WTC11 (cell line): ENCODE results near the gene NXF1. TPM values are rescaled to one million over a fixed set of nuclear protein-coding genes. Genes with fewer than 3 reads are reported as not detected.

ENCODE experiments used
- CBFB ChIP-seq: sonication (generic); formaldehyde crosslinking; IDR thresholded peaks from 2 replicates; pipeline ENCODE4 v1.8.1; 2022; ENCODE audit warnings: mild to moderate bottlenecking, low read depth, missing genetic modification reagents
- CREB1 ChIP-seq: sonication (generic); formaldehyde crosslinking; IDR thresholded peaks from 2 replicates; pipeline ENCODE4 v1.8.0; 2023; ENCODE audit warnings: mild to moderate bottlenecking, missing genetic modification reagents
- CREM ChIP-seq: sonication (generic); formaldehyde crosslinking; IDR thresholded peaks from 2 replicates; pipeline ENCODE4 v1.8.1; 2022; ENCODE audit warnings: mild to moderate bottlenecking, missing genetic modification reagents, moderate library complexity
- ESRRA ChIP-seq: sonication (generic); formaldehyde crosslinking; IDR thresholded peaks from 2 replicates; pipeline ENCODE4 v1.8.1; 2022; ENCODE audit warnings: mild to moderate bottlenecking, missing genetic modification reagents, borderline replicate concordance
- FOXJ3 ChIP-seq: sonication (generic); formaldehyde crosslinking; IDR thresholded peaks from 2 replicates; pipeline ENCODE4 v1.9.0; 2021; ENCODE audit warnings: missing genetic modification reagents, mild to moderate bottlenecking, borderline replicate concordance
- GRHL2 ChIP-seq: fragments of 250-450 bp; sonication (Bioruptor Pico); IDR thresholded peaks from 2 replicates; pipeline ENCODE4 v1.8.0; 2022; ENCODE audit warnings: mild to moderate bottlenecking, moderate library complexity; ENCODE audit not compliant: insufficient replicate concordance, severe bottlenecking
- IRF2 ChIP-seq: sonication (generic); formaldehyde crosslinking; IDR thresholded peaks from 2 replicates; pipeline ENCODE4 v1.8.0; 2022; ENCODE audit warnings: low read depth, missing genetic modification reagents, borderline replicate concordance
- JUN ChIP-seq: sonication (generic); formaldehyde crosslinking; IDR thresholded peaks from 2 replicates; pipeline ENCODE4 v1.8.0; 2023; ENCODE audit warnings: mild to moderate bottlenecking, missing genetic modification reagents
- MXD4 ChIP-seq: fragments of 250-450 bp; sonication (Bioruptor Pico); IDR thresholded peaks from 2 replicates; pipeline ENCODE4 v1.8.0; 2021; ENCODE audit warnings: mild to moderate bottlenecking, moderate library complexity, borderline replicate concordance
- MYBL2 ChIP-seq: sonication (generic); formaldehyde crosslinking; IDR thresholded peaks from 2 replicates; pipeline ENCODE4 v1.8.1; 2023; ENCODE audit warnings: mild to moderate bottlenecking, moderate library complexity, missing genetic modification reagents
- NFYB ChIP-seq: sonication (generic); formaldehyde crosslinking; conservative IDR thresholded peaks from 2 replicates; pipeline ENCODE4 v1.8.0; 2022; ENCODE audit warnings: low read depth, missing genetic modification reagents
- NR2C2 ChIP-seq: sonication (generic); formaldehyde crosslinking; IDR thresholded peaks from 2 replicates; pipeline ENCODE4 v1.8.0; 2022; ENCODE audit warnings: mild to moderate bottlenecking, missing genetic modification reagents
- NR3C1 ChIP-seq: sonication (generic); formaldehyde crosslinking; conservative IDR thresholded peaks from 2 replicates; pipeline ENCODE4 v1.8.1; 2023; ENCODE audit warnings: low read depth, mild to moderate bottlenecking, missing genetic modification reagents
- OVOL2 ChIP-seq: fragments of 250-450 bp; sonication (Bioruptor Pico); IDR thresholded peaks from 2 replicates; pipeline ENCODE4 v1.9.0; 2021; ENCODE audit warnings: mild to moderate bottlenecking, borderline replicate concordance
- PRRX2 ChIP-seq: fragments of 250-450 bp; sonication (Bioruptor Pico); IDR thresholded peaks from 2 replicates; pipeline ENCODE4 v1.8.0; 2021; ENCODE audit warnings: mild to moderate bottlenecking
- RELA ChIP-seq: sonication (generic); formaldehyde crosslinking; IDR thresholded peaks from 2 replicates; pipeline ENCODE4 v1.8.1; 2022; ENCODE audit warnings: missing genetic modification reagents, mild to moderate bottlenecking, borderline replicate concordance
- TCF7 ChIP-seq: sonication (generic); formaldehyde crosslinking; IDR thresholded peaks from 2 replicates; pipeline ENCODE4 v1.8.0; 2022; ENCODE audit warnings: mild to moderate bottlenecking, low read depth, missing genetic modification reagents, moderate library complexity
- TEAD4 ChIP-seq: sonication (generic); formaldehyde crosslinking; IDR thresholded peaks from 2 replicates; pipeline ENCODE4 v1.8.0; 2022; ENCODE audit warnings: mild to moderate bottlenecking, missing genetic modification reagents
- ZNF138 ChIP-seq: sonication (generic); formaldehyde crosslinking; conservative IDR thresholded peaks from 2 replicates; pipeline ENCODE4 v1.8.1; 2022; ENCODE audit warnings: mild to moderate bottlenecking, moderate library complexity, missing genetic modification reagents
- ZNF263 ChIP-seq: sonication (generic); formaldehyde crosslinking; IDR thresholded peaks from 2 replicates; pipeline ENCODE4 v1.8.1; 2022; ENCODE audit warnings: low read depth, mild to moderate bottlenecking, moderate library complexity, missing genetic modification reagents
- ZNF416 ChIP-seq: fragments of 250-450 bp; sonication (Bioruptor Pico); IDR thresholded peaks from 2 replicates; pipeline ENCODE4 v1.9.0; 2021; ENCODE audit warnings: mild to moderate bottlenecking, inconsistent platforms
- total RNA-seq: library from RNA; stranded (reverse); gene quantifications from 3 replicates; pipeline ENCODE4 v1.2.3, GENCODE V29; 2021
- TF ChIP-seq, protein P1 (sequence below): sonication (generic); formaldehyde crosslinking; IDR thresholded peaks from 2 replicates; pipeline ENCODE4 v1.8.0; 2022; ENCODE audit warnings: mild to moderate bottlenecking, missing genetic modification reagents
- TF ChIP-seq, protein P2 (sequence below): sonication (generic); formaldehyde crosslinking; IDR thresholded peaks from 2 replicates; pipeline ENCODE4 v1.8.1; 2023; ENCODE audit warnings: mild to moderate bottlenecking, missing genetic modification reagents, moderate library complexity
- TF ChIP-seq, protein P3 (sequence below): sonication (generic); formaldehyde crosslinking; IDR thresholded peaks from 2 replicates; pipeline ENCODE4 v1.8.1; 2023; ENCODE audit warnings: mild to moderate bottlenecking, missing genetic modification reagents
- TF ChIP-seq, protein P4 (sequence below): sonication (generic); formaldehyde crosslinking; IDR thresholded peaks from 2 replicates; pipeline ENCODE4 v1.8.1; 2023; ENCODE audit warnings: mild to moderate bottlenecking, missing genetic modification reagents, moderate library complexity
- TF ChIP-seq, protein P5 (sequence below): sonication (generic); formaldehyde crosslinking; IDR thresholded peaks from 2 replicates; pipeline ENCODE4 v1.8.1; 2022; ENCODE audit warnings: missing genetic modification reagents, borderline replicate concordance
- TF ChIP-seq, protein P6 (sequence below): sonication (generic); formaldehyde crosslinking; IDR thresholded peaks from 2 replicates; pipeline ENCODE4 v1.8.0; 2023; ENCODE audit warnings: missing genetic modification reagents
- TF ChIP-seq, protein P7 (sequence below): sonication (generic); formaldehyde crosslinking; conservative IDR thresholded peaks from 2 replicates; pipeline ENCODE4 v1.8.1; 2022; ENCODE audit warnings: mild to moderate bottlenecking, missing genetic modification reagents
- TF ChIP-seq, protein P8 (sequence below): sonication (generic); formaldehyde crosslinking; IDR thresholded peaks from 2 replicates; pipeline ENCODE4 v1.8.1; 2022; ENCODE audit warnings: low read depth, missing genetic modification reagents, borderline replicate concordance

NXF1 gene
- total RNA-seq, 1 experiment from 2014 or later, result 43.2 TPM

DNA sequence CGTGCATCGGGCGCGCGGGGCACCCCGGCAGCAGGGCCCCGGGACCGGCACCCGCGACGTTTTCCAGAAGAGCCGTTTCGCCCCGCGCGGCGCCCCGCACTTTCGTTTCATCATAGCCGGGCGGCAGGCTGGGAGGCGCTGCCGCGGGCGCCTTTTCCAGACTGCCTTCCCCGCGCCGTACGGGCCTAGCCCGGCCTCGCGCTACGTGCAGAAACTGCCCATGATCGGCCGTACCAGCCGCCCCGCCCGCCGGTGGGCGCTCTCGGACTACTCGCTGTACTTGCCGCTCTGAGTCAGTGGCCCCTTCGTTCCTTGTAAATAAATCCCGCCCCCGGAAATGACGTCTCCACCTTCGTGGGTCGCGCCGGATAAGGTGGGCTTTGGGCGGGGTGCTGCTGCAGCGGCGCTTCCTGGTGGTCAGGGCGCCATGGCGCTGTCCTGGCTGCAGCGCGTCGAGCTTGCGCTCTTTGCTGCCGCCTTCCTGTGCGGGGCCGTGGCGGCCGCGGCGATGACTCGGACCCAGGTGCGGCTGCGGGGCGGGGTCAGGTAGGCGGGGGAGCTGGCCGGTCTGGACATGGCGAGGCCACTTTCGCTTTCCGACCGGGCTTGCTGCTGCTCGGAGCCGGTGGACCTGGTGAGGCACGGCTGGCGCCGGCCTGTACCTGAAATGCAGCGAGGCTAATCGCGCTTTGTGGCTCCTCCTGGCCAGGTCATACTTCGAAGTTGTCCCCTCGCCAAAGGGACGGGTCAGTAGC is 18.1 kb downstream of the NXF1 start, which contains the start of gene TMEM179B (continued):
- TF ChIP-seq, protein P1, sequence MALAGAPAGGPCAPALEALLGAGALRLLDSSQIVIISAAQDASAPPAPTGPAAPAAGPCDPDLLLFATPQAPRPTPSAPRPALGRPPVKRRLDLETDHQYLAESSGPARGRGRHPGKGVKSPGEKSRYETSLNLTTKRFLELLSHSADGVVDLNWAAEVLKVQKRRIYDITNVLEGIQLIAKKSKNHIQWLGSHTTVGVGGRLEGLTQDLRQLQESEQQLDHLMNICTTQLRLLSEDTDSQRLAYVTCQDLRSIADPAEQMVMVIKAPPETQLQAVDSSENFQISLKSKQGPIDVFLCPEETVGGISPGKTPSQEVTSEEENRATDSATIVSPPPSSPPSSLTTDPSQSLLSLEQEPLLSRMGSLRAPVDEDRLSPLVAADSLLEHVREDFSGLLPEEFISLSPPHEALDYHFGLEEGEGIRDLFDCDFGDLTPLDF (CRISPR knock-in tag), result peak; percentile 89; the same call in 1 of the 2 replicates
- TF ChIP-seq ZNF263 (CRISPR knock-in tag), result peak; percentile 35; the same call in 1 of the 2 replicates
- peak; percentile 83; the same call in 1 of the 2 replicates for TF ChIP-seq MYBL2 (CRISPR knock-in tag)
- TF ChIP-seq, protein P2, sequence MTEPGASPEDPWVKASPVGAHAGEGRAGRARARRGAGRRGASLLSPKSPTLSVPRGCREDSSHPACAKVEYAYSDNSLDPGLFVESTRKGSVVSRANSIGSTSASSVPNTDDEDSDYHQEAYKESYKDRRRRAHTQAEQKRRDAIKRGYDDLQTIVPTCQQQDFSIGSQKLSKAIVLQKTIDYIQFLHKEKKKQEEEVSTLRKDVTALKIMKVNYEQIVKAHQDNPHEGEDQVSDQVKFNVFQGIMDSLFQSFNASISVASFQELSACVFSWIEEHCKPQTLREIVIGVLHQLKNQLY (CRISPR knock-in tag), result peak; percentile 89; the same call in 1 of the 2 replicates
- peak; percentile 80; the same call in 1 of the 2 replicates for TF ChIP-seq IRF2 (CRISPR knock-in tag)
- peak; percentile 72; the same call in 1 of the 2 replicates for TF ChIP-seq ESRRA
- TF ChIP-seq, protein P3, sequence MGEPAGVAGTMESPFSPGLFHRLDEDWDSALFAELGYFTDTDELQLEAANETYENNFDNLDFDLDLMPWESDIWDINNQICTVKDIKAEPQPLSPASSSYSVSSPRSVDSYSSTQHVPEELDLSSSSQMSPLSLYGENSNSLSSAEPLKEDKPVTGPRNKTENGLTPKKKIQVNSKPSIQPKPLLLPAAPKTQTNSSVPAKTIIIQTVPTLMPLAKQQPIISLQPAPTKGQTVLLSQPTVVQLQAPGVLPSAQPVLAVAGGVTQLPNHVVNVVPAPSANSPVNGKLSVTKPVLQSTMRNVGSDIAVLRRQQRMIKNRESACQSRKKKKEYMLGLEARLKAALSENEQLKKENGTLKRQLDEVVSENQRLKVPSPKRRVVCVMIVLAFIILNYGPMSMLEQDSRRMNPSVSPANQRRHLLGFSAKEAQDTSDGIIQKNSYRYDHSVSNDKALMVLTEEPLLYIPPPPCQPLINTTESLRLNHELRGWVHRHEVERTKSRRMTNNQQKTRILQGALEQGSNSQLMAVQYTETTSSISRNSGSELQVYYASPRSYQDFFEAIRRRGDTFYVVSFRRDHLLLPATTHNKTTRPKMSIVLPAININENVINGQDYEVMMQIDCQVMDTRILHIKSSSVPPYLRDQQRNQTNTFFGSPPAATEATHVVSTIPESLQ (CRISPR knock-in tag), result no peak
- TF ChIP-seq, protein P4, sequence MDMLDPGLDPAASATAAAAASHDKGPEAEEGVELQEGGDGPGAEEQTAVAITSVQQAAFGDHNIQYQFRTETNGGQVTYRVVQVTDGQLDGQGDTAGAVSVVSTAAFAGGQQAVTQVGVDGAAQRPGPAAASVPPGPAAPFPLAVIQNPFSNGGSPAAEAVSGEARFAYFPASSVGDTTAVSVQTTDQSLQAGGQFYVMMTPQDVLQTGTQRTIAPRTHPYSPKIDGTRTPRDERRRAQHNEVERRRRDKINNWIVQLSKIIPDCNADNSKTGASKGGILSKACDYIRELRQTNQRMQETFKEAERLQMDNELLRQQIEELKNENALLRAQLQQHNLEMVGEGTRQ, result peak; percentile 66
- TF ChIP-seq CREB1 (CRISPR knock-in tag), result peak; percentile 97
- no peak for TF ChIP-seq MXD4 (CRISPR knock-in tag)
- peak; percentile 97 for TF ChIP-seq CREM
- TF ChIP-seq, protein P5, sequence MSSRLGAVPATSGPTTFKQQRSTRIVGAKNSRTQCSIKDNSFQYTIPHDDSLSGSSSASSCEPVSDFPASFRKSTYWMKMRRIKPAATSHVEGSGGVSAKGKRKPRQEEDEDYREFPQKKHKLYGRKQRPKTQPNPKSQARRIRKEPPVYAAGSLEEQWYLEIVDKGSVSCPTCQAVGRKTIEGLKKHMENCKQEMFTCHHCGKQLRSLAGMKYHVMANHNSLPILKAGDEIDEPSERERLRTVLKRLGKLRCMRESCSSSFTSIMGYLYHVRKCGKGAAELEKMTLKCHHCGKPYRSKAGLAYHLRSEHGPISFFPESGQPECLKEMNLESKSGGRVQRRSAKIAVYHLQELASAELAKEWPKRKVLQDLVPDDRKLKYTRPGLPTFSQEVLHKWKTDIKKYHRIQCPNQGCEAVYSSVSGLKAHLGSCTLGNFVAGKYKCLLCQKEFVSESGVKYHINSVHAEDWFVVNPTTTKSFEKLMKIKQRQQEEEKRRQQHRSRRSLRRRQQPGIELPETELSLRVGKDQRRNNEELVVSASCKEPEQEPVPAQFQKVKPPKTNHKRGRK (CRISPR knock-in tag), result no peak
- TF ChIP-seq TEAD4 (CRISPR knock-in tag), result no peak
- 0 out of 2 replicates have a peak, but pooled peaks have one; percentile 18 for TF ChIP-seq JUN
- TF ChIP-seq GRHL2 (CRISPR knock-in tag), result no peak
- peak; percentile 76 for TF ChIP-seq PRRX2 (CRISPR knock-in tag)
- TF ChIP-seq NR3C1, result no peak
- TF ChIP-seq, protein P6, sequence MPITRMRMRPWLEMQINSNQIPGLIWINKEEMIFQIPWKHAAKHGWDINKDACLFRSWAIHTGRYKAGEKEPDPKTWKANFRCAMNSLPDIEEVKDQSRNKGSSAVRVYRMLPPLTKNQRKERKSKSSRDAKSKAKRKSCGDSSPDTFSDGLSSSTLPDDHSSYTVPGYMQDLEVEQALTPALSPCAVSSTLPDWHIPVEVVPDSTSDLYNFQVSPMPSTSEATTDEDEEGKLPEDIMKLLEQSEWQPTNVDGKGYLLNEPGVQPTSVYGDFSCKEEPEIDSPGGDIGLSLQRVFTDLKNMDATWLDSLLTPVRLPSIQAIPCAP, result peak; percentile 92
- peak; percentile 59; the same call in 1 of the 2 replicates for TF ChIP-seq ZNF416 (CRISPR knock-in tag)
- TF ChIP-seq TCF7 (CRISPR knock-in tag), result peak; percentile 23; the same call in 1 of the 2 replicates
- no peak for TF ChIP-seq FOXJ3
- TF ChIP-seq ZNF138 (CRISPR knock-in tag), result peak; percentile 97
- TF ChIP-seq, protein P7, sequence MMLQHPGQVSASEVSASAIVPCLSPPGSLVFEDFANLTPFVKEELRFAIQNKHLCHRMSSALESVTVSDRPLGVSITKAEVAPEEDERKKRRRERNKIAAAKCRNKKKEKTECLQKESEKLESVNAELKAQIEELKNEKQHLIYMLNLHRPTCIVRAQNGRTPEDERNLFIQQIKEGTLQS (CRISPR knock-in tag), result no peak
- TF ChIP-seq CBFB (CRISPR knock-in tag), result peak; percentile 98
- no peak for TF ChIP-seq OVOL2 (CRISPR knock-in tag)
- 0 out of 2 replicates have a peak, but pooled peaks have one; percentile 15 for TF ChIP-seq NFYB (CRISPR knock-in tag)
- TF ChIP-seq, protein P8, sequence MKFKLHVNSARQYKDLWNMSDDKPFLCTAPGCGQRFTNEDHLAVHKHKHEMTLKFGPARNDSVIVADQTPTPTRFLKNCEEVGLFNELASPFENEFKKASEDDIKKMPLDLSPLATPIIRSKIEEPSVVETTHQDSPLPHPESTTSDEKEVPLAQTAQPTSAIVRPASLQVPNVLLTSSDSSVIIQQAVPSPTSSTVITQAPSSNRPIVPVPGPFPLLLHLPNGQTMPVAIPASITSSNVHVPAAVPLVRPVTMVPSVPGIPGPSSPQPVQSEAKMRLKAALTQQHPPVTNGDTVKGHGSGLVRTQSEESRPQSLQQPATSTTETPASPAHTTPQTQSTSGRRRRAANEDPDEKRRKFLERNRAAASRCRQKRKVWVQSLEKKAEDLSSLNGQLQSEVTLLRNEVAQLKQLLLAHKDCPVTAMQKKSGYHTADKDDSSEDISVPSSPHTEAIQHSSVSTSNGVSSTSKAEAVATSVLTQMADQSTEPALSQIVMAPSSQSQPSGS, result no peak
- peak; percentile 86; the same call in 1 of the 2 replicates for TF ChIP-seq RELA (CRISPR knock-in tag)
- no peak for TF ChIP-seq NR2C2 (CRISPR knock-in tag)
